GM18520 (cell line): Measurements from ENCODE around the gene RHBDL2.
"Not testable (repeated sequence)": the region's sequence is repeated elsewhere in the genome, so short reads cannot be mapped to it uniquely, and the experiment has no call there.

ENCODE experiments used
- ATAC-seq: cut with Tn5 transposase; IDR thresholded peaks from one replicate; pipeline ENCODE4 v1.9.1; 2021; ENCODE audit not compliant: unreplicated experiment

RHBDL2 gene

DNA sequence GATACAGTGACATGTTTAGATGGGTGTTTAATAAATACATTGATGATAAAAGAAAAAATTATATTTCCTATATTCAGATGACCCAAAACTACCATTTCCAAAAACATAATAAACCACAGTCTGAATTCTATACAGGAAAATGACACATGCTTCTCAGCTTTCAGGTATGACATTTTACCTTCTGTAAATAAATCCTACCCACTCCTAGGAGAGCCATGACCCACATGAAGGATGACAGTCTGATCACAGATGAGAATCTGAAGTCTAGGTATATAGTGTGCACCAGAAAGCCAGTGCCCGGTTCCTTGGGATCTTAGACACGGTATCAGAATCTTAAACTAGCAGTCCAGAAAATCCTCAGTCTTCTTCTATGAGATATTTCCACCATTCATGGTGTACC, 56.5 kb downstream of the RHBDL2 start:
- ATAC-seq: no peak

DNA sequence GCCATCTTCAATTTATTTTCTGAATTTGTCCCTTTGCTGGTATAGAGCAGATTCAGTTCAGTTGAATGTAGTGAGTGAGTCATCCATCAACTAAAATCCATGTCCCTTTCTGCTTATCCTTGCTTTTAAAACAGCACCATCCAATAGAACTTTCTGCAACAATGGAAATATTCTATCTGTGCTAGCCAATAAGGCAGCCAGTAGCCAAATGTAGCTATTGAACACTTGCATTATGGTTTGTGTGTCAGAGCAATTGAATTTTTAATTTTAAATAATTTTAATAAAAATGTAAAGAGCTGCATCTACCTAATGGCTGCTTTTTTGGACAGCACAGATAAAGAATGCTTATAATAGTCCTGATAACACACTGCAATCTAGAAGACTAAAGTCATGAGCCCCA, 60.1 kb downstream of the RHBDL2 start, which contains the start of gene GJA9:
Gene GJA9 (minus strand): TSS at position 101 of the 400 bp plus-strand sequence. CDS start 5,489 bp downstream, outside the sequence.
- no peak for ATAC-seq

DNA sequence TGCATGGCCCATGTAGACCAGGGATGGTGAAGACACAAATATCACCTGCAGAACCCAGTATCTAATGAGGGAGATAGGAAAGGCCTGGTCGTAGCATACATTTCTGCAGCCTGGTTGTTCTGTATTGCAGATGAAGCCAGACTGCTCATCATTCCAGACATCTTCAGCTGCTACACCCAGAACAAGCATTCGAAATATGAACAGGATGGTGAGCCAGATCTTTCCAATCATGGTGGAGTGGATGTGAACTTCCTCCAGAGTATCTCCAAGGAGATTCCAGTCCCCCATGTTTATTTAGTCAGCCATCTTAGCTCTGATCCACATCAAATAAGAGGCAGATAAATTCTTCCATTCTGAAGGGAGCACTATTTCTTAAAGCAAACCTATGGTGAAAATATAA, 65.8 kb downstream of the RHBDL2 start:
- ATAC-seq: no peak

DNA sequence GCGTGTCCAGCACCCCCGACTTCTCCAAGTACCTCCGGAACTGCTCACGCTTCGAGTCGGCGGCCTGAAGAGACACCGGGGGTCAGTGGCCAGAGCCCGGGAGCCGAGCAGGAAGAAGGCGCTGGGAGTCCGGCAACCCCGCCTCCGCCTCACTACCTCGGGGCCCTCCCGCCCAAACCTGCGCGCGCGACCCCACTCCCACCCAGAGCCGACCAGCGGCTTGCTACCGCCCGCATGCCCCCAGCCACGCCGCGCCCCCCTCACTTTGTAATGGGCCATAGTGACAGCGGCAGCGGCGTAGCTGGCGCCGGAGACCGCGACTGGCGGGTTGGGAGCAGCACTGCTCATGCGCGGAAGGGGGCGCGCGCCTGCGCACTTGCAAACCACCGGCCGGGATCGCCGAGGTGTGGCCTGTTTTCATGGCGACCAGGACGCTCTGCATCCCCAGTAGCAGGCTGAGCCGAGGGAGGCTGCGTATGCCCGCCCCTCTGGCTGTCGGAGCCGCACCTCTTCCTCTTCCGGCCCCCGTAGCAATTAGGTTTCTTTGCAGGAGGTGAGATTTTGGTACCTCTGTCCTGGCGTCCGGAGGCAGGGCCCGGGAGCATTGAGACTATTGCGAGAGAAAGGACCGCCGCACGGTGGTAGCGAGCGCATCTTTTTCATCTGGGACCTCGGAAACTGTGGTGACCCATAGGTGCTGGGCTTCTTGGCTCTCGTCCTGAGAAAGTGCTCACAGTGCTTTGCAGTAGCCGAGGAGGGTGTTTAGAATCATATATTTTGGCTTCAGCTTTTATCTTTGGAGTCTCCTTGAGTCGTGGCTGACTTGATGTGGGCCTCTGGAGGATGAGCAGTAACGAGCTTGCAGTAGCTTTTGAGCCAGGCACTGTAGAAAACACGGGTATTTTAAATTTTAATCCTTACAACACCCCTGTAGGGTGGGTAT, 68.3 kb downstream of the RHBDL2 start, which contains the start of gene MYCBP:
Gene MYCBP (minus strand): TSS at position 322 of the 943 bp plus-strand sequence. CDS start 43 bp downstream, at position 279.
- peak; percentile 92 for ATAC-seq

DNA sequence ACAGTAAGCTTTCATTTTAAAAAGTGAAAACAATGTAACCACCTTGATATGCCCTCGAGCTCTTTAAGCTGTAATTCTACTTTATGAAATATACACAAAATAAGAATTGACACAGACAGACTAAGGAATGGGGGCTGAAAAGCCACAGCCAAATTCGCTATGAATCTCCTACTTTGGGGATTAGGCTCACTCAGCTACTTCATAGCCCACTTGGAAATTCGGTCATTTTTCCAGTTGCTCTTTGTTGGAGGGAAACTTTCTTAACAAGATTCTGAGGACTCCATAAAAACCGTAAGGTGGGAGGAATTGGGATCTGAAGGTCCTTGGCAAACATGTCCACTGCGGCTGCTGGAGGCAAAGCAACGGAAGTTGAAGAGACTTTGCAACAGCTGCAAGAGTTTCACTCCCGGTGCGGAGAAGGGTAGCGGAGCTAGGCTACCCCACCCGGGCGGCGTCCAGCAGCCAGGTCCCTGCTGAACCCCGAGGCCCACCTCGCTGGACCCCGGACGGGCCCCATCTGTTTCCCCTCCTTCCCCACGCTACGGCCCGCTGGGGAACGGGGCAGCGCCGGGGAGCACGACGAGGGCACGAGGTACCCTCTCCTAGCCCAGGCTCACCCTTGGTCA, 69.1 kb downstream of the RHBDL2 start:
- ATAC-seq: peak; percentile 5

DNA sequence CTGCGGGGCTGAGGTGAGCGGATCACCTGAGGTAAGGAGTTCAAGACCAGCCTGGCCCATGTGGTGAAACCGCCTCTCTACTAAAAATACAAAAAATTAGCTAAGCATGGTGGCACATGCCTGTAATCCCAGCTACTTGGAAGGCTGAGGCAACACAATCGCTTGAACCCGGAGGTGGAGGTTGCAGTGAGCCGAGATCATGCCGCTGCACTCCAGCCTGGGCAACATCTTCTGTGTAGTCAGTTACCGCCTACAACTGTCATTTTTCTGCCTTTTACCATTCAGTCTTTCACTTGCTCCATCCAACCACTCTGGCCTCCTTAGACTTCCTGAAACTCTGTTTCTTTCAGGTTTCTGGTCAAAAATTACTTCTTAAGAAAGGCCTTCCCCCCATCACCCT, 70.6 kb downstream of the RHBDL2 start:
- ATAC-seq: no peak

DNA sequence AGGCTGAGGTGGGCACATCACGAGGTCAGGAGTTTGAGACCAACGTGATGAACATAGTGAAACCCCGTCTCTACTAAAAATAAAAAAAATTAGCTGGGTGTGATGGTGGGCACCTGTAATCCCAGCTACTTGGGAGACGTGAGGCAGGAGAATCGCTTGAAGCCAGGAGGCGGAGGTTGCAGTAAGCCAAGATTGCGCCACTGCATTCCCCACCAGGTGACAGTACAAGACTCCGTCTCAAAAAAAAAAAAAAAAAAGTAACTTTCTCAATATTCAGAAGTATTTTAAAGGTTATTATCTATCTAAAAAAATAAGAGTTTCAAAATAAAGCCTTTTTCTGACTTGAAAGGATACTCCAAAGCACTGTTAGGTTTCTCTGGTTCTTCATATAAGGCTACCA, 74.4 kb downstream of the RHBDL2 start:
- ATAC-seq: no peak

DNA sequence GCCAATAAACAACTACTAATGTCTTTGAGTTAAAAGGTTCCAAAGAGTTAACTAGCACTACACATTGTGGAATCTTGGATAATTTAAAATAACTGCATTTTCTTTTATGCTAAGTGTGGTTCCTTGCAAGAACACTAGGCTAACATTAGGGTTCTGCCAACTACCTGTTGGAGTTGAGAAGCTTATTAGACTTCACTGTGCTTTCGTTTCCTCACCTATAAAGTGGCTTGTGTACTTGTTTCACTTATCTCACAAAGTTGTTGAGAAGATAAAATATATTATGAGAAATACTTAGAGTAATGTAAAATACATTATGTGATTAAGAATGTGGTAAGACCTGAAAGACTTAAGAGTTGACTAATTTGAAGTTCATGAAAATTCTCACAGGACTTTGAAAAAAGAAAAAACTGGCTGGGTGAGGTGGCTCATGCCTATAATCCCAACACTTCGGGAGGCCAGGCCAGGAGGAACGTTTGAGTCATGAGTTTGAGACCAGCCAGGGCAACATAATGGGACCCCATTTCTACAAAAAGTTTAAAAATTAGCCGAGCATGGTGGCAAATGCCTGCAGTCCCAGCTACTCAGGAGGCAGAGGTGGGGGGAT, 76.4 kb downstream of the RHBDL2 start:
- no peak for ATAC-seq

DNA sequence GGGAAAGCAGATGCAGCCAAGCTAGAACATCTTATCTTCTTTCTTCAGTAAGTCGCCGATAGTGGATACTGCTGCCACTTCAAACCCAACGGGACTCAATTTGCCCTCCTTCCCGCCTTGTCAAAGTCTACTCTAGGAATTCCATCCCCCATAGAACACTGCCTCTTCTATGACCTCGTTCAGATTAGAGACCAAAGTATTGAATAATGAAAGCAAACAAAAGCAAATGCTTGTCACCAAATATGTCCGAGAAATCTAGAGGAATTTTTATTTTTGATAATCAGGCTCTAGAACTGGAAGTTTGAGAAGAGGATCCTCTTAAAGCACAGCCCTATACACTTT, 81.2 kb downstream of the RHBDL2 start:
- ATAC-seq: no peak

DNA sequence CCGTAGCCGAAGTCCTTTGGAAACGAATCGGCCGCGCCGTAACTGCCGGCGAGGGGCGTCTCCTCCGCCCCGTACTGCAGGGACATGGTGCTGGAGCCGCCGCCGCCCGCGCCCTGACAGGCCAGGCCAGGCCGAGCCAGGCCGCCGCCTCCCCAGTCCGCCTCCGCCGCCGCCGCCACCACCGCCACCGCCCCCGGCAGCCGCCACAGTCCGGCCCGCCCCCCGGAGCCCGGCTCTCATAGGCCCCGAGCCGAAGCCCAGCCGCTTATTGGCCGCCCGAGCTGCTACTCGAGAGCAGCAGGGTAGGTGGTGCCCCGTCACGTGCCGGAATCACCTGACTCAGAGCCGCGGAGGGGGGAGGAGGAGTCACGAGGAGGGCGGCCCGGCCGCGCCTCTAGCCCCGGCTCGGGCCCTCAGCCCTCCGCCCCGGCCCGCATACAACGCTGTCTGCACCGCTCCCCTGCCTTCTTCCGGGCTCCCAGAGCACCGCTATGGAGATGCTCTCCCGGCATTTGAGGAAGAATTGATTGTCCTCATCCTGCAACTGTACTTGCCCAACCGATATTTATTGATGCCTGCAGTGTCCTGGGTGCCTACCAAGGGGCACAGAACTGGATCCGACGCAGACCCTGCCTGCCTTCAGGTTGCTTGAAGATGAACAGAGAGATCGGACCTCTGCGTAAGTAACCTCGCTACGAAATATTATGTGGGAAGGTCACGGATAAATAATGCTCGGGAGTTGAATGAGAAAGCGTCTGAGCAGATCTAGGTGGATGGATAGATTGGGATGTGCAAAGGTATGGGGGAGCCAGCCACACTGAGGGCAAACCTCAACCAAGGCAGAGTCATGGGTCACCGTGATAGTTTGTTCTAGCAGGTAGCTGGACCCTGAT, 81.8 kb downstream of the RHBDL2 start, which contains the start of gene RRAGC:
Gene RRAGC (minus strand): TSS at position 212 of the 893 bp plus-strand sequence. CDS start 126 bp downstream, at position 86.
- peak; percentile 80 for ATAC-seq

DNA sequence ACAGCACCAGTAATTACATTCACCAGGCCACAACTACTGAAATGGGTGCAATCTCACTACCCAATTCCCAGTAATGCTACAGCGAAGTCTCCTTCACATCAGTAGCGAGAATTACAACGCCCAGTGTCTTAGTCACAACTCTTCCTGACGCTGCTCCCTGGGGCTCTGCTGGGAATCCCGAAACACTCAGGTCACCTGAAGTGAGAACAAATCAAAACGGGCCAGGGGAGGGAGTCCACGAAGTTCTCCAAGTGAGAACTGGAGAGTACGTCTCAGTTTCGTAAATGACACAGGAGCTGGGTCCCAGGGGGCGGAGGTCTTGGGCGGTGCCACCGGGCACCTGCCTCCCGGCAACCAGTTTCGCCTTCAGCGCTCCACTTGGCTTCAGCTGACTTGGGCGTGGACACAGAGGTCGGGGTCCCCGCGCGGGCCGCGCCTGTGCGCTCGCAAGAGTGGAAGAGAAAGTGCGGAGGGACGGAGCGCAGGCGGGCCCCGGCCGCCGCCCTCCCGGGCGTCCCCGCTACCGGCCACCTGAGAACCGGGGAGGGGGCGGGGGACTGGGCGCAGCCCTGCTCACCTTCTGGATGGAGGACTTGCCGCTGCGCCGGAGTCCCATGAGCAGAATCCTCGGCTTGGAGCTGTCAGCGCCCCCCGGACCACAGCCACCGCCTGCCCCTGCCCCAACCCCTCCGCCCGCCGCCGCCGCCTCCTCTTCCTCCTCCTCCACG, 82.6 kb downstream of the RHBDL2 start:
- ATAC-seq: peak; percentile 26

DNA sequence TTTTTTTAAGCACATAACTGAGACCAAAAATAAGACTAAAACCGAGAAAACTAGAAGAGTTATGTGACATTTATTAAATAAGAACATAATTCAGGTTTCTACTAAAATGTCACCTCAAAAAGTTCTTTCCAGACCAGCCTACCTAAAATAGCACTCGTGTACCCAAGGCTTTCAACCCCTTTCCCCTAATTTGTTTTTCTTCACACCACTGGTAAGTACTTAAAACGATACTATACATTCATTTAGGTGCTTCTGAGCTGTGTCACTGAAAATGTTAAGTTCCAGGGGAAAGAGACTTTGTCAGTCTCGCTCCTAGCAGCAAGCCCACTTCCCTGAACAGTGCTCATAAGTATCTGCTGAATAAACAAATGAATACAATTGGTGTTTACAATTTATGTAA, 88.8 kb downstream of the RHBDL2 start:
- peak; percentile 55 for ATAC-seq

DNA sequence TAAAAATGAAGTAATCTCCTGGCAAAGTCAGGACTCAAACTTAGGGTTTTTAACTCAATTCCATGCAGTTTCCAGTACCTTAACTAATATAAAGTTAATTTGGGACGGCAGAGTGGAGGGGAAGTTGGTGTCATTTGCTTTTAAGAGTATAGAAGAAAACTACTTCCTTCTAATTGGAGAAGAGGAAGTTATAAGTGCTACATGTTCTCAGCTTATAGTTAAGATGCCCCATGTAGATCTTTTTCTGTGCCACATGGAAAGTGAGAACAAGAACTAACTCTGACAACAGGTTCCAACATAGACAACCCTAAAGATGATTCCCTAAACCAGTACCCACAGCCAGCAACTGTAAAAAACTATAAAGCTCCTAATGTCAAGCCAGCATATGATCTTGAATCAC, 93.6 kb downstream of the RHBDL2 start:
- no peak for ATAC-seq

DNA sequence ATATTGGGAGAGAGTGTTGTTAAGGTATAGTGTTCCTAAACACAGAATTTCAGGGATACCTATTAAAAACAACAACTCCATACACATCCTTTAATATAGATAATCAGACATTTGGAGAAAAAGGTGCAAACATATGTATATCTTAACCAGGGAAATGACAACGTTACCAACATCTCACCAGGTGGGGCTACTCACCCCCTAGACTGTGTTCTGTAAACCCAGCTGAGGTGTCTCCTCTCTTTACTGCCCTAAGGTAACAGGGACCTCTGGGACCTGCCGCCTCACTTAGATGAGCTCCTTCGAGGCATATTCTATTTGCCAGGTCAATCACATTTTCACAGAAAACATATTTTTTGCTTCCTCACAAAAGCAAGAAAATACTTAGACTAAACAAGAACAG, 95.4 kb downstream of the RHBDL2 start:
- no peak for ATAC-seq

DNA sequence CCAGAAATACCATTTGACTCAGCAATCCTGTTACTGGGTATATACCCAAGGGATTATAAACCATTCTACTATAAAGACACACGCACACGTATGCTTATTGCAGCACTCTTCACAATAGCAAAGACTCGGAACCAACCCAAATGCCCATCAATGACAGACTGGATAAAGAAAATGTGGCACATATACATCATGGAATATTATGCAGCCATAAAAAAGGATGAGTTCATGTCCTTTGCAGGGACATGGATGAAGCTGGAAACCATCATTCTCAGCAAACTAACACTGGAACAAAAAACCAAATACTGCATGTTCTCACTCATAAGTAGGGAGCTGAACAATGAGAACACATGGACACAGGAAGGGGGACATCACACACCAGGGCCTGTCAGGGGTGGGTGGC, 96.5 kb downstream of the RHBDL2 start:
- ATAC-seq: not testable (repeated sequence)

DNA sequence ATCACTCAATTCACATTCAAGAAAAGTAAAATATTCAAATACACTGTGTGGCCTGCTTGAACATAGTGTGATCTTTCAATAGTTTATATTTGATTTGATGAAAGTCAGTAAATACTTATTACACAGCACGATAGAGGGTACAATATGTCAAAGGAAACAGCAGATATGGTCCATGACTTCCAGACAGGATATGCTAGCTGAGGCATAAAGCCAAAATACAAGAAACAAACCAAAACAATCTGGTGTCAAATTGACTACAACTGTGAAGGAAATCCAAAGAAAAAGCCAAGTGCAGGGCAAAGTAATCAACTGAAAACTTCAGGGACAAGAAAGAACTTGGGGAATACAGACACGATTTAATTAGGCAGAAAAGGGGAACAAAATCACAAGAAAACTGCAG, 101.3 kb downstream of the RHBDL2 start:
- no peak for ATAC-seq

DNA sequence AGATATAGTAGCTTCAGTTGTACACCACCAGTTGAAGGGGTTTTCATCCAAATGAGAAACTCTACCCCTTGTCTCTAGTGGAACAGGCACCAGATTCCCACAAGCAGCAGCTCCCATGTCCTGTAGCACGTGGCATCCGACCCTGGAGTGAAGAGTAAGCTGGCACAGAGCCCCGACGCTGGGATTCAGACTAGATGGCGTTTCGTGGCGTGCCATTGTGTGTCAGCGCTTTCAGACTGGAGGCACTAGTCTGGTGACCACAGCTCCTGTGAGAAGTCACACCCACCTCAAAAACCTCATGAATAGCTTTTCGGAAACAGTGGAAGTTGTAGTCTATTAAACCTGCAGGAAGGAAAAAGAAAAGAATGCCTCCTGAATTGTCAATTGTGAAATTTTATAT, 102.3 kb downstream of the RHBDL2 start:
- ATAC-seq: no peak

DNA sequence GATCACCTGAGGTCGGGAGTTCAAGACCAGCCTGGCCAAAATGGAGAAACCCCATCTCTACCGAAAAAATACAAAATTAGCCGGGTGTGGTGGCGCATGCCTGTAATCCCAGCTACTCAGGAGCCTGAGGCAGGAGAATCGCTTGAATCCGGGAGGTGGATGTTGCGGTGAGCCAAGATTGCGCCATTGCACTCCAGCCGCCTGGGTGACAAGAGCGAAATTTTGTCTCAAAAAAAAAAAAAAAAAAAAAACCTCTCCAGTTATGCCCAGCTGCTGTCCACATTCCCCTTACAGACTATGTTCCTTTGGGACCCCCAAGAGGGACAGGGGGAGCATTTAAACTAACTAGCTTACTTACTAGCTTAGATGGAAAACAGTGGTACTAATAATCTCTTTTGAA, 105.3 kb downstream of the RHBDL2 start:
- not testable (repeated sequence) for ATAC-seq
